SH-SY5Y (cell line): ENCODE data around the gene COL26A1.

Experiments used
- GATA2 ChIP-seq: IDR thresholded peaks from 2 replicates; pipeline ENCODE4 v1.6.1; 2011; ENCODE audit warnings: mild to moderate bottlenecking, low read depth, low read length
- GATA3 ChIP-seq: IDR thresholded peaks from 2 replicates; pipeline ENCODE4 v1.6.1; 2011; ENCODE audit warnings: low read depth, mild to moderate bottlenecking, low read length, moderate library complexity

COL26A1 gene

GRCh38 chr7:101517304-101517703 is 154.6 kb downstream of the COL26A1 start:
- TF ChIP-seq GATA3 = no peak
- TF ChIP-seq GATA2 = no peak

DNA sequence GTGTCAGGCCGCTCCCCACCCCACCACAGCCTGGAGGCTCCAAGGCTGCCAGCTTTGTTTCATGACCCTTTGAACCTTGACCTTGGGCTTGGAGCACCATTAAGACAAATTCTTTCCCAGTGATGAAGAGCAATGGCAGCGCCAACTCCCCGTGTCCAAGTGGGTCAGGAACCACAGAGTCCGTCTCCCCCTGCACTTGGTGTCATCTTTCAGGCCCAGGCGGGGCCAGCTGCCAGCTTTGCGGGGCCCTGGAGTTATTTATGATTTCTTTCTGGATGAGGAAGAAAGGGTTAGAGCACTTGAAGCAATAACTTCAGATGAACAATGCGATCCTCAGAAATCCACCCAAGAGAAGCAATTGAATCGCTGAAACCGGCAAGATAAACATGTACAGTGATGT is 155.7 kb downstream of the COL26A1 start:
- TF ChIP-seq GATA2 (no peak), GATA3 (no peak)

DNA sequence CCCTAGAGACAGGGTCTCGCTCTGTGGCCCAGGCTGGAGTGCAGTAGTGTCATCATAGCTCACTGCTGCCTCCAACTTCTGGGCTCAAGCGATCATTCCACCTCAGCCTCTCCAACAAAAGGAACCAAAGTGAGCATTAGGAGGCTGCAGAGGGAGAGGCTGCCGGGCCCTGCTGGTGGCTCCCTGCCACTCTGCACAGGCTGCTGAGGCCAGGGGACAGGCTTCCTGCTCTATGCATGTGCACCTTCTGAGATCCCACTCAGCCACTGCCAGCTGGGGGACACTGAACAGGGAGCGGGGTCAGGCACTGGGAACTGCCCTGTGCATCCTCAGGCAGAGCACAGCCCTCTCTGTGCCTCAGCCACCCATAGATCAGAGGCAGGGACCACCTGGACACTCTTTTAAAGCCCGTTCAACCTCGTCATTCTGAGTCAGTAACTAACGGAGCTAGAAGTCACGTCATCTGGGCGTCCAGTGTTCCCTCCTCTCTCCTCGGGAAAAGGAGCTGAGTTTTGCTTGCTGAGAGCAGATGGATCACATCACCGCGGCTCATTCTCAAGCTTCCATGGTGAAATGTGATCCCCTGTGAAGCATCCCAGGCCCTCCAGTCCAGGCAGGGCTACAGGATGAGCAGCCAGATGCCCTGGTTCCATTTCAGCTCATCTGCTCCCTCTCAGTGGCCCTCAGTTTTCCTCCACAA is 156.8 kb downstream of the COL26A1 start:
- TF ChIP-seq GATA3 (no peak), GATA2 (no peak)

DNA sequence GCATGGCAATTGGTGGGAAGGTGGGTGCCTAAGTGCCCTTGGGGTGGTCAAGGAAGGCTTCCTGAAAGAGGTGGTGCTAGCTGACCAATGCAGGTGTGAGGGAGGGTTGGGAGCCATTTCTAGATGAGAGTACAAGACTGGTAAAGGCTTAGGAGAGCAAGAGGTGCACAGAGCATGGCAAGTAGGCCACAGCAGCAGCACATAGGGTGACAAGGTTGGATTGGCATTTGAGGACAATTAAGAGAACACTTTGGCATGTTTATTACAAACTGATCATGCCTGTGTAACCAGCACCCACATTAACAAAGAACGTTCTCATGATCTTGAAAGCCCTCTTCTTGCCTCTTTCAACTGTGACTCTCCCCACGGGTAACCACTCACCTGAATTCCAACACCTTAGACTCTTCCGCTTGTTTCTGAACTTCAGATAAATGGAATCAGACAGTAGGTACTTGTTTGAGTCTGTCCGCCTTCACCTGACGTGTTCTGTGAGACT is 158.8 kb downstream of the COL26A1 start:
- TF ChIP-seq GATA2 = no peak
- no peak for TF ChIP-seq GATA3

DNA sequence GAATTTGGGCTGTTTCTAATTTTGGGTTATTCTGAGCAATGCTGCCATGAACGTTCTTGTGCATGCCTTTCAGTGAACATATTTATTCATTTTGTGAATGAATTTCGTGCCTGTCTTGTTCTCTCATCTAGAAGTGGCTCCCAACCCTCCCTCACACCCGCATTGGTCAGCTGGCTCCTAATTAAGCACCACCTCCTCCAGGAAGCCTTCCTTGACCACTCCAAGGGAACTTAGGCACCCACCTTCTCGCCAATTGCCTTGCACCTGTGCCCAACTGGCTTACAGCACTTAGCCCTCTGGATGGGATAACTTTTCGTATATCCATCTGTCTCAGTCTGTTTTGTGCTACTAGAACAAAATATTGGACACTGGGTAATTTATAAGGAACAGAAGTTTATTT is 159.3 kb downstream of the COL26A1 start:
- TF ChIP-seq GATA2 (no peak), GATA3 (no peak)

DNA sequence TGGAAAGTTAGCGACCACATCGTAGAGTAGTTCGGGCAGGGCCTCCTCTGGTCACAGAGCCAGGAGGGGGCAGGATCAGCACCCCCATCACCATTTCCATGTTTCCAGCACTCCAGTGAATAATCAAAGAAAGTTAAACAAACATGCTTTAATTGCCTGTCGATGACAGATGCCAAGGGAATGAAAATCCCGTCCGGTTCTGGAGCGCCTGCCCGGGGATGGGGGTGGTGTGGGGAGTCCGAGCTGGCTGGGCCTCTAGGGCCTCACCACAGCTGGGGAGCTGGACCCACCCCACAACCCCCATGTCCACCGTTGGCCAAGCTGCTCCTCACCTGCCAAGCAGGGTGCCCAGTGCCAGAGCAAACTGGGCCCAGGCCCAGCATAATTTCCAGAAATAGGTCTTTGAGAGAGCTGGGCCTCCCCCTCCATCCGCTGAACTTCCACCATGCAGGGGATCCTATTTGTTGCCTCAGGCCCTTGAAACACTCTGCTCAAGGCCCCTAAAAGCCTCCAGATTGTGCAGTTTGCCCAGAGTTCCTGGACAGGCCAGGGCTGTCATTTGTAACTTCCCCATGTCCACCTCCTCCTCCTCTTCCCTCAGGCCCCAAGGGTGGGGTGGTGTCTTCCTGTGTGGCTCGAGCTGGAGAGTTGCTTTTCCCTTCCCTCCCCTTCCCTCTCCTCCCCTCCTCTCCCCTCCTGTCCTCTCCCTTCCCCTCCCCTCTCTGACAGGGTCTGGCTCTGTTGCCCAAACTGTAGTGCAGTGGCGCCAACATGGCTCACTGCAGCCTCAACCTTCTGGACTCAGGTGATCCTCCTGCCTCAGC is 165.4 kb downstream of the COL26A1 start:
- no peak for TF ChIP-seq GATA3
- TF ChIP-seq GATA2 = no peak

- TF ChIP-seq GATA3 (no peak), GATA2 (no peak)
These were observed 166.9 kb downstream of the COL26A1 start for GRCh38 chr7:101529560-101529959.

DNA sequence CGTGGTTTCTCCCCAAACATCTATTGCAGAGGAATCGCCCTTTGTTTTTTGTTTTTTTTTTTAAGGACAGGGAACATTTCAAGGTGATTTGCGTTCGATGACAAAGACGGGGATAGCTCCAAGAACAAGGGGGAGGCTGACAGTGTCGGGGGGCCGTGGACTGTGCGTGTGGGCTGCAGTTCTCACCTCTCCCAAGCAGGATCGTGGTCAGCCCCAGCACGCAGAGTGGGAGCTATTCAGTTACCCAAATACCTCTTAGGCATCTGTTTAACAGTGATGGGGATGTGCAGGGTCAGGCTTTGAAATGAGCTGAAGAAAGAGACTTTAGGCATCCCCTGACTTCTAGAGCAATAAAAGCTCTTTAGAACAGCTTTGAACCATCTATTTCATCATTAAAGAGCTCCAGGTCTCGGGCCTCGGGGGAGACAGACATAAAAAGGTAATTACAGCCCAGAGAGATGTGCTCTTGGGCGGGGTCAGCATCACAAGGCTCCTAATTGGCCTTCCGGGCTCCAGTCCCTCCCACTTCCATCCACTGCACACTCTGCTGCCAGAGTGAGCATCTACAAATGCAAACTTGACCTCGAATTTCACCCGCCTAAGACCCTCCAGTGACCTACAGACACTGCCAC is 169.2 kb downstream of the COL26A1 start:
- TF ChIP-seq GATA2 (no peak), GATA3 (no peak)

DNA sequence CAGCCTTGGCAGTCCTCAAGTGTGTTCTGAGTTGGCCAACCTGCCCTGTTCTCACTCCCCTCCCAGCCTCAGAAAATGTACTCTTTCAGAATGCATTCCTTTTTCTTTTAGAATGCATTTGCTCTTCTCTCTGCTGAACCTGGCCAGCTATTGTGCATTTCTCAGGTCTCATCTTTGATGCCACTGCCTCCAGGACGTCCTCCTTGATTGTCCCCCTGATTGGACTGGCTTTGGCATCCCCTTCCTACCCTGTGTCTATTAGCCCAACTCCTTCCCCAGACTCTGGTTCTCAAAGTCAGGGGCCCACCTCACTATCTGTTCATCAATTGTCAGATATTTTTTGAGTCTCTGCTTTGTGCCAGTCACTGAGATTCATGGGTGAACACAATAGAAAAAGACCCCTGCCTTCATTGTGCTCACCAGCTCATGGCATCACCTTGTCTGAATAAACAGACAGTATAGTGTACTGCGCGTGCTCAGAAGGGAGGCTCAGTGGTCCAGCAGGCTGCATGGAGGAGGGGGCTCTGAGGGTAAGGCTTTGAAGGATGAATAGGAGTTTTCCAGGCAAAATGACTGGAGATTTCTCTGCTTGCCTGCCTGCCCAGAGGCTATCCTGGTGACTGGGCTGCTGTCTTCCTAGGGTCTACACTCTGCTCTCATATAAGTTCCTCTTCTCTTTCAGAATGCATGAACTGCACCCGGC is 169.9 kb downstream of the COL26A1 start:
- TF ChIP-seq GATA2 = no peak
- TF ChIP-seq GATA3 = no peak

GRCh38 chr7:101533103-101533465 is 170.4 kb downstream of the COL26A1 start:
- no peak for TF ChIP-seq GATA3

DNA sequence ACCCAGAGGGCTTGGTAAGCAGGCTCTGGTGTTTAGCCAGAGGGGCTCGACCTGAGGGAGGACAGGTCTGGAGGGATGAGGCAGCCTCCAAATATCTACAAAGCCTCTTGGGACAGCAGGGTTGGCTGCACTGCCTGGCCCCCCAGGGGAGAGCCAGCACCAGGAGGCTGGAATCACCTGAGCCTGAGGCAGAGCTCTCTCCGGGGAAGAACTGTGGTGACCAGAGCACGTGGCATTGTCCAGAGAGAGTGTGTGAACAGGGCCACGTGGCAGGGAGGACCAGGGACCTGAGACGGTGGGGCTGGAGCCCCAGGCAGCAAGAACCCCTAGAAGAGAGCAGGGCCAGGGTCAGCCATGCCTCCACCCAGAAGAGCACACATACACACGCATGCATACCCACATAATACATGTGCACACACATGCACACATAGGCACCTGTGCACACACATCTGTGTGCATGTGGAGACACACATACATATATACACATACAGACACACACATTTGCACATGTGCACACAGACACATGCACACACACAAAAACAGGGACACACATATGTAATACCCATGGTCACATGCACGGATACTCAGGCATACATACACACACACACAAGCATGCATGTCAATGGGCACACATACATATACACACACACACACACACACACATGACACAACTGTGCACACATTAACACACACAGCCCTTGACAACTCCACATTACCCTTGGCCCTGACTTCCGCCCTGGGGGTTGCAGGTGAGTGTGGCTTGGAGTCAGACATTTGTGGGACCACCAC is 171.5 kb downstream of the COL26A1 start:
- TF ChIP-seq GATA2 (no peak), GATA3 (no peak)

DNA sequence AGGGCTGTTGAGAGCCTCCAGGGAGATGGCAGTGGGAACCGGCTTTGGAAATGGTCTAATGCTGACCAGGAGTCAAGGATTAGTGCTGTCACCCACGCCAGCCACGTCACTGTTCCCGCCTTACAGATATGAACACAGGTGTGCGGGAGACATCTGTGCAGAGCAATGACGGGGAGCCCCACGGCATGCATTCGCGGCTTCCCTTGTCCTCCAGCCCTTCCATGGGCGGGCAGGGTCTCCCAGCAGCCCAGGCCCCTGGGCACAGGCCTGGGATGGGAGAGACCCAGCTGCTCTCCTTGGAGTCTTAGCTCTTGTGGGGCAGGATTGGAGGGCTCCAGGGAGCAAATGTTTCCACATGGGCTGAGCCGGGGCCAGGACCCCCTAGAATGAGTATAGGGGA is 172.2 kb downstream of the COL26A1 start:
- TF ChIP-seq GATA2 (no peak), GATA3 (no peak)

- no peak for TF ChIP-seq GATA2
- no peak for TF ChIP-seq GATA3
These were observed 172.7 kb downstream of the COL26A1 start for GRCh38 chr7:101535351-101535751.

GRCh38 chr7:101536232-101536631 is 173.6 kb downstream of the COL26A1 start:
- no peak for TF ChIP-seq GATA3

- TF ChIP-seq GATA2 (no peak), GATA3 (no peak)
These were observed 174.0 kb downstream of the COL26A1 start for GRCh38 chr7:101536668-101537067.

GRCh38 chr7:101537205-101537604 is 174.5 kb downstream of the COL26A1 start:
- no peak for TF ChIP-seq GATA2
